ENCODE data around the gene RWDD4.

GRCh38 chr4:183670960-183671555 lies 12.1 kb upstream of the RWDD4 start:
- TF ChIP-seq GATA3 (IDR thresholded peaks at IDR 0.05; ENCODE audit: borderline replicate concordance) (no peak), HDAC2 (IDR thresholded peaks at IDR 0.05) (no peak)
